GM12878 (cell line): ENCODE results near the gene CD164. TPM values are rescaled to one million over a fixed set of nuclear protein-coding genes. Genes with fewer than 3 reads are reported as not detected.

ENCODE experiments used
- ATAC-seq: fragments of 200-7000 bp; cut with Tn5 transposase; 3 replicates; pipeline ENCODE4 v1.9.1; 2020; ENCODE audit warnings: mild to moderate bottlenecking, moderate library complexity
- BruUV-seq: library from RNA; stranded (reverse); fragments of 400-500 nt; replicated peaks from 2 replicates; lab custom pipeline; 2021; lab: Mats Ljungman, UMichigan
- CTCF ChIA-PET: fragments of 300-600 bp; sonication (Branson Sonifier 250); formaldehyde crosslinking; extraction: SDS; loops from one replicate; lab custom pipeline; 2021; ENCODE audit warnings: inconsistent platforms; lab: Yijun Ruan, JAX
- POLR2A ChIA-PET: fragments of 350-600 bp; formaldehyde crosslinking; extraction: SDS; loops from one replicate; lab custom pipeline; 2021; ENCODE audit warnings: inconsistent platforms; lab: Charles Lee
- RAD21 ChIA-PET: fragments of 300-600 bp; sonication (Branson Sonifier 250); formaldehyde crosslinking; loops from one replicate; lab custom pipeline; 2023; ENCODE audit warnings: antibody characterized with exemption; ENCODE audit not compliant: unreplicated experiment; lab: Charles Lee
- SMC1A ChIA-PET: fragments of 300-600 bp; sonication (Branson Sonifier 250); formaldehyde crosslinking; loops from one replicate; lab custom pipeline; 2023; ENCODE audit not compliant: unreplicated experiment, uncharacterized antibody; lab: Charles Lee
- DNase-seq: peaks from one replicate; pipeline ENCODE4 v3.0.0-alpha.2; 2011; ENCODE audit warnings: low read depth, low spot score
- FAIRE-seq: peaks from 3 replicates; lab custom pipeline; 2011; peaks lifted over from hg19 to GRCh38; lab: Jason Lieb, UNC
- H2AFZ ChIP-seq: 2 replicates; pipeline ENCODE4 v1.6.0; 2011; ENCODE audit warnings: low read depth, low read length, control low read depth; ENCODE audit not compliant: control insufficient read depth
- H3K27ac ChIP-seq: 2 replicates; pipeline ENCODE4 v1.5.1; 2011; ENCODE audit warnings: control low read depth; ENCODE audit not compliant: control insufficient read depth, insufficient read depth
- H3K27me3 ChIP-seq, 2 experiments: replicated peaks in 1 of 2; 2 replicates each; pipeline versions ENCODE4 v1.6.0 to v1.6.1; 2011; ENCODE audit warnings: low read length in 1 of 2; ENCODE audit not compliant: control insufficient read depth in 2 of 2, insufficient read depth in 2 of 2
- H3K36me3 ChIP-seq, 2 experiments: 2 replicates each; pipeline ENCODE4 v1.5.1; 2011; ENCODE audit warnings: low read length in 1 of 2; ENCODE audit not compliant: control insufficient read depth in 2 of 2, insufficient read depth in 2 of 2
- H3K4me1 ChIP-seq: 2 replicates; pipeline ENCODE4 v1.6.1; 2011; ENCODE audit warnings: mild to moderate bottlenecking, low read length, moderate library complexity, mixed read lengths; ENCODE audit not compliant: control insufficient read depth, insufficient read depth
- H3K4me2 ChIP-seq: 2 replicates; pipeline ENCODE4 v1.6.0; 2011; ENCODE audit warnings: control low read depth; ENCODE audit not compliant: control insufficient read depth, insufficient read depth
- H3K4me3 ChIP-seq: fragments of 200-600 bp; sonication (generic); 2 replicates; pipeline ENCODE4 v1.5.1; 2016
- H3K79me2 ChIP-seq: 2 replicates; pipeline ENCODE4 v1.6.0; 2011; ENCODE audit warnings: low read length; ENCODE audit not compliant: control insufficient read depth, insufficient read depth
- H3K9ac ChIP-seq: 2 replicates; pipeline ENCODE4 v1.8.0; 2011; ENCODE audit warnings: low read length, control low read depth, mixed read lengths; ENCODE audit not compliant: control insufficient read depth, insufficient read depth
- H3K9me3 ChIP-seq: replicated peaks from 3 replicates; pipeline ENCODE4 v1.5.1; 2011; ENCODE audit warnings: mild to moderate bottlenecking, low read length; ENCODE audit not compliant: control insufficient read depth, insufficient read depth
- H4K20me1 ChIP-seq: 2 replicates; pipeline ENCODE4 v1.6.0; 2011; ENCODE audit not compliant: control insufficient read depth, insufficient read depth
- ETV6 ChIP-seq, 2 experiments: fragments of 450-650 bp in 1 of 2; IDR thresholded peaks in 1 of 2; conservative IDR thresholded peaks in 1 of 2; 2 replicates each; pipeline ENCODE4 v1.6.1; 2014; ENCODE audit warnings: antibody characterized with exemption in 1 of 2, borderline replicate concordance in 1 of 2, low read depth in 1 of 2, mild to moderate bottlenecking in 1 of 2, moderate library complexity in 1 of 2
- HDAC2 ChIP-seq: fragments of 200-600 bp; sonication (generic); IDR thresholded peaks from 2 replicates; pipeline ENCODE4 v1.6.1; 2017
- POLR2A ChIP-seq: IDR thresholded peaks from 2 replicates; pipeline ENCODE4 v1.6.1; 2011; ENCODE audit warnings: low read depth, mild to moderate bottlenecking, low read length
- POLR2AphosphoS5 ChIP-seq: IDR thresholded peaks from 2 replicates; pipeline ENCODE4 v1.6.1; 2011; ENCODE audit warnings: mild to moderate bottlenecking, low read length, inconsistent platforms
- POU2F2 ChIP-seq: IDR thresholded peaks from 3 replicates; pipeline ENCODE4 v1.6.1; 2011; ENCODE audit warnings: low read depth, mild to moderate bottlenecking, low read length, borderline replicate concordance
- ZSCAN29 ChIP-seq: fragments of 450-650 bp; IDR thresholded peaks from 2 replicates; pipeline ENCODE4 v1.6.1; 2017; ENCODE audit warnings: mild to moderate bottlenecking, moderate library complexity
- WGBS: methylation state at CpG from one replicate; pipeline ENCODE4 v1.1.6; 2016; ENCODE audit warnings: low lambda C conversion rate; ENCODE audit not compliant: insufficient replicate concordance, insufficient coverage; ENCODE audit errors: missing lambda C conversion rate; 5-methylcytosine and 5-hydroxymethylcytosine counted together
- in situ Hi-C: fragments of 300-500 bp; cut with MboI; formaldehyde crosslinking; loops from 9 replicates; pipeline ENCODE4 v1.14.3; 2018; ENCODE audit warnings: mixed read lengths
- intact Hi-C: fragments of 100-400 bp; cut with micrococcal nuclease; formaldehyde crosslinking; loops from one replicate; pipeline ENCODE4 v1.14.2; 2022; ENCODE audit not compliant: unreplicated experiment
- polyA plus RNA-seq, 11 experiments: library from polyadenylated mRNA; depleted of rRNA in 4 of 11; unstranded in 6 of 11; stranded (reverse) in 5 of 11; fragments of >200 nt; fragmentation: Nextera tagmentation in 4 of 11; fragmentation: Illumina TruSeq in 1 of 11; extraction: Ambion mirVana in 4 of 11; extraction: Trizol in 1 of 11; gene quantifications; 1 replicate in 1 of 11; 2 replicates in 10 of 11; pipeline versions ENCODE4 v1.2.1 to v1.2.3, GENCODE V29; 2011 to 2016; ENCODE audit warnings: inconsistent platforms in 2 of 11, missing spikeins in 2 of 11, low read depth in 1 of 11
- total RNA-seq, 4 experiments: library from RNA; depleted of rRNA in 3 of 4; stranded (reverse); fragments of >200 nt in 3 of 4; fragmentation: Illumina TruSeq in 1 of 4; extraction: Trizol in 1 of 4; gene quantifications; 2 replicates each; pipeline versions ENCODE4 v1.2.1 to v1.2.3, GENCODE V29; 2013 to 2021
- TF ChIP-seq, protein P1 (sequence below): fragments of 150-350 bp; IDR thresholded peaks from 2 replicates; pipeline ENCODE4 v1.6.1; 2014; ENCODE audit warnings: mild to moderate bottlenecking, low read depth, low read length

Gene CD164
- total and polyA plus RNA-seq, 10 of the 15 experiments (the other 5 are each of a cell fraction or from before 2014, with no cell fraction given): 145 to 447 (median 211) TPM

GRCh38 chr6:109363753-109364152 lies 18.5 kb downstream of the CD164 start:
- no peak overlapping the region for H3K27ac ChIP-seq
- no peak overlapping the region for H3K4me2 ChIP-seq
- SMC1A ChIA-PET: interaction anchor here (0.9 to 1.1 kb wide), 2 partner anchors 10 to 13 kb away, joined by 3 to 4 read pairs; no protein-coding TSS in a partner anchor
- TF ChIP-seq ETV6 (conservative IDR thresholded peaks at IDR 0.05 in 1 of 2, IDR thresholded peaks at IDR 0.05 in 1 of 2; ENCODE audit: borderline replicate concordance in 1 of 2, low read depth in 1 of 2) (no peak), HDAC2 (no peak)
- no peak overlapping the region for H2AFZ ChIP-seq
- WGBS: 97% methylated on average over 2 of the region's 2 CpGs
- DNase-seq (no peak), FAIRE-seq (no peak), ATAC-seq (no peak)
- in situ Hi-C loops (no loop called here), intact Hi-C loops (no loop called here)
- H3K79me2 ChIP-seq: peaks cover 1% of the 10 kb centered on the region
- H3K9ac ChIP-seq: no peak overlapping the region
- RAD21 ChIA-PET: interaction anchor here (0.6 to 1.2 kb wide), 2 partner anchors 19 to 1581 kb away, joined by 3 to 5 read pairs; partner anchors contain the start of gene CD164
- CTCF ChIA-PET: no interaction called here
- peaks cover 8 to 51% of the 10 kb centered on the region in 2 experiments for H3K36me3 ChIP-seq
- peaks cover 6% of the 10 kb centered on the region; the same call in 2 of the 3 replicates for H3K9me3 ChIP-seq
- no peaks in the 10 kb centered on the region for H3K4me1 ChIP-seq
- BruUV-seq: no TSS peak
- POLR2A ChIA-PET: interaction anchor here (0.7 kb wide), 1 partner anchor 78 kb away, joined by 4 read pairs; no protein-coding TSS in a partner anchor
- no peaks in the 10 kb centered on the region for H3K27me3 ChIP-seq
- H4K20me1 ChIP-seq: no peaks in the 10 kb centered on the region; the same call in 1 of the 2 replicates
- H3K4me3 ChIP-seq: no peak overlapping the region

GRCh38 chr6:109362102-109362884 lies 20.0 kb downstream of the CD164 start:
- no TSS peak for BruUV-seq
- Histone ChIP-seq H4K20me1 (no peaks in the 10 kb centered on the region; the same call in 1 of the 2 replicates), H2AFZ (no peak overlapping the region), H3K36me3 (peaks cover 8 to 49% of the 10 kb centered on the region in 2 experiments), H3K4me3 (no peak overlapping the region), H3K27me3 (no peaks in the 10 kb centered on the region), H3K4me1 (no peaks in the 10 kb centered on the region)
- RAD21 ChIA-PET: interaction anchor here (1.6 to 3.2 kb wide), 2 partner anchors 12 to 14 kb away, joined by 3 to 10 read pairs; no protein-coding TSS in a partner anchor
- FAIRE-seq (no peak), ATAC-seq (no peak), DNase-seq (no peak)
- CTCF ChIA-PET: interaction anchor here (1.6 kb wide), 1 partner anchor 8 kb away, joined by 4 read pairs; no protein-coding TSS in a partner anchor
- intact Hi-C loops: no loop called here
- POLR2A ChIA-PET: no interaction called here
- SMC1A ChIA-PET: interaction anchor here (0.7 to 3.3 kb wide), 7 partner anchors 8 to 169 kb away, joined by 3 to 19 read pairs (median 4); partner anchors contain the start of gene CD164
- 91% methylated on average over 7 of the region's 7 CpGs for WGBS
- TF ChIP-seq POLR2AphosphoS5 (peak; percentile 53; the same call in 1 of the 2 replicates), POU2F2 (0 out of 3 replicates have a peak, but pooled peaks have one; percentile 8), ZSCAN29 (no peak), POLR2A (peak; percentile 29; the same call in 1 of the 2 replicates)
- TF ChIP-seq, protein P1, sequence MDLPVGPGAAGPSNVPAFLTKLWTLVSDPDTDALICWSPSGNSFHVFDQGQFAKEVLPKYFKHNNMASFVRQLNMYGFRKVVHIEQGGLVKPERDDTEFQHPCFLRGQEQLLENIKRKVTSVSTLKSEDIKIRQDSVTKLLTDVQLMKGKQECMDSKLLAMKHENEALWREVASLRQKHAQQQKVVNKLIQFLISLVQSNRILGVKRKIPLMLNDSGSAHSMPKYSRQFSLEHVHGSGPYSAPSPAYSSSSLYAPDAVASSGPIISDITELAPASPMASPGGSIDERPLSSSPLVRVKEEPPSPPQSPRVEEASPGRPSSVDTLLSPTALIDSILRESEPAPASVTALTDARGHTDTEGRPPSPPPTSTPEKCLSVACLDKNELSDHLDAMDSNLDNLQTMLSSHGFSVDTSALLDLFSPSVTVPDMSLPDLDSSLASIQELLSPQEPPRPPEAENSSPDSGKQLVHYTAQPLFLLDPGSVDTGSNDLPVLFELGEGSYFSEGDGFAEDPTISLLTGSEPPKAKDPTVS: no peak
- TF ChIP-seq, all 136 proteins: peak for 3
- Histone ChIP-seq H3K9ac (no peak overlapping the region), H3K27ac (no peak overlapping the region), H3K4me2 (no peak overlapping the region), H3K9me3 (peaks cover 6% of the 10 kb centered on the region; the same call in 2 of the 3 replicates), H3K79me2 (peaks cover 1% of the 10 kb centered on the region)
- in situ Hi-C loops: no loop called here
